HepG2 (cell line): ENCODE data around the gene ATP5F1A. TPM values are rescaled to one million over a fixed set of nuclear protein-coding genes. Genes with fewer than 3 reads are reported as not detected.

Experiments
- ATAC-seq: fragments of 200-7000 bp; cut with Tn5 transposase; 3 replicates; pipeline ENCODE4 v1.9.1; 2020; ENCODE audit warnings: mild to moderate bottlenecking, moderate library complexity
- BruUV-seq: library from RNA; stranded (reverse); fragments of 400-500 nt; replicated peaks from 2 replicates; lab custom pipeline; 2021; lab: Mats Ljungman, UMichigan
- CTCF ChIA-PET: fragments of 300-600 bp; formaldehyde crosslinking; extraction: SDS; loops from one replicate; lab custom pipeline; 2021; ENCODE audit warnings: low total read pairs, inconsistent platforms, low intra/inter-chr PET ratio; lab: Yijun Ruan, JAX
- POLR2A ChIA-PET: fragments of 350-600 bp; sonication (Branson Sonifier 250); formaldehyde crosslinking; loops from one replicate; lab custom pipeline; 2020; ENCODE audit warnings: antibody characterized with exemption, inconsistent platforms; lab: Yijun Ruan, JAX
- DNase-seq: peaks from one replicate; pipeline ENCODE4 v3.0.0-alpha.2; 2015; ENCODE audit warnings: low spot score
- FAIRE-seq: peaks from 3 replicates; lab custom pipeline; 2011; peaks lifted over from hg19 to GRCh38; lab: Jason Lieb, UNC
- H2AFZ ChIP-seq: one replicate; pipeline ENCODE4 v1.6.1; 2011; ENCODE audit warnings: low read length, inconsistent platforms
- H3K27ac ChIP-seq: fragments of 300-600 bp; 3 replicates; pipeline ENCODE4 v1.8.0; 2011; ENCODE audit warnings: mixed run types, mild to moderate bottlenecking, mixed read lengths, low read length, inconsistent platforms; ENCODE audit not compliant: insufficient read depth; ENCODE audit errors: extremely low read length
- H3K27me3 ChIP-seq, 2 experiments: fragments of 200-600 bp in 1 of 2; 2 replicates in 1 of 2; 3 replicates in 1 of 2; pipeline versions ENCODE4 v1.6.0 to v1.8.0; 2011; ENCODE audit warnings: low read length in 2 of 2, mild to moderate bottlenecking in 2 of 2, moderate library complexity in 2 of 2, inconsistent platforms in 1 of 2; ENCODE audit not compliant: insufficient read depth in 2 of 2, control insufficient read depth in 1 of 2
- H3K36me3 ChIP-seq, 2 experiments: fragments of 200-600 bp in 1 of 2; replicated peaks in 1 of 2; 2 replicates in 1 of 2; 3 replicates in 1 of 2; pipeline versions ENCODE4 v1.5.1 to v1.8.0; 2011; ENCODE audit warnings: low read length in 2 of 2, inconsistent platforms in 1 of 2; ENCODE audit not compliant: insufficient read depth in 2 of 2, control insufficient read depth in 1 of 2
- H3K4me1 ChIP-seq: 2 replicates; pipeline ENCODE4 v1.5.1; 2012; ENCODE audit warnings: low read length, inconsistent platforms; ENCODE audit not compliant: insufficient read depth
- H3K4me2 ChIP-seq: 2 replicates; pipeline ENCODE4 v1.6.0; 2011; ENCODE audit warnings: low read depth, low read length, inconsistent platforms
- H3K4me3 ChIP-seq, 3 experiments: fragments of 200-600 bp in 1 of 3; sonication (generic), shearing (Covaris generic) in 1 of 3; replicated peaks in 1 of 3; 2 replicates each; pipeline ENCODE4 v1.5.1; 2011 to 2016; ENCODE audit warnings: low read length in 3 of 3, inconsistent platforms in 2 of 3, low read depth in 2 of 3, mild to moderate bottlenecking in 2 of 3, control low read depth in 1 of 3, mixed read lengths in 1 of 3; ENCODE audit not compliant: insufficient read depth in 1 of 3
- H3K79me2 ChIP-seq: one replicate; pipeline ENCODE4 v1.6.1; 2011; ENCODE audit warnings: low read length, inconsistent platforms; ENCODE audit not compliant: insufficient read depth
- H3K9ac ChIP-seq: 2 replicates; pipeline ENCODE4 v1.6.0; 2011; ENCODE audit warnings: mild to moderate bottlenecking, low read depth, low read length, inconsistent platforms; ENCODE audit not compliant: insufficient read depth
- H3K9me3 ChIP-seq: 2 replicates; pipeline ENCODE4 v1.5.1; 2012; ENCODE audit warnings: mild to moderate bottlenecking, low read length
- H4K20me1 ChIP-seq: 2 replicates; pipeline ENCODE4 v1.6.0; 2011; ENCODE audit warnings: inconsistent platforms, mild to moderate bottlenecking, low read length, moderate library complexity; ENCODE audit not compliant: insufficient read depth
- HOXD1 ChIP-seq: sonication (generic); formaldehyde crosslinking; IDR thresholded peaks from 2 replicates; pipeline ENCODE4 v1.5.0; 2020; ENCODE audit warnings: missing genetic modification reagents
- MTA1 ChIP-seq: sonication (generic); formaldehyde crosslinking; IDR thresholded peaks from 2 replicates; pipeline ENCODE4 v1.4.0; 2020; ENCODE audit warnings: missing genetic modification reagents, mild to moderate bottlenecking, borderline replicate concordance
- MTF1 ChIP-seq: sonication (generic); formaldehyde crosslinking; IDR thresholded peaks from 2 replicates; pipeline ENCODE4 v1.5.0; 2020; ENCODE audit warnings: missing genetic modification reagents
- NAIF1 ChIP-seq: sonication (generic); formaldehyde crosslinking; IDR thresholded peaks from 2 replicates; pipeline ENCODE4 v1.5.0; 2020; ENCODE audit warnings: mild to moderate bottlenecking, missing genetic modification reagents, borderline replicate concordance
- NCOA5 ChIP-seq: sonication (generic); formaldehyde crosslinking; IDR thresholded peaks from 2 replicates; pipeline ENCODE4 v1.4.0; 2020; ENCODE audit warnings: missing genetic modification reagents
- NR2F6 ChIP-seq, 2 experiments: IDR thresholded peaks; 2 replicates each; pipeline ENCODE4 v1.6.1; 2016; ENCODE audit warnings: antibody characterized with exemption in 1 of 2, mild to moderate bottlenecking in 1 of 2
- POLR2AphosphoS2 ChIP-seq: IDR thresholded peaks from 2 replicates; pipeline ENCODE4 v1.6.1; 2011; ENCODE audit warnings: low read depth, low read length, improper control_type of control experiment
- POLR2AphosphoS5 ChIP-seq: IDR thresholded peaks from 2 replicates; pipeline ENCODE4 v1.6.1; 2012; ENCODE audit warnings: low read depth, low read length
- RBFOX2 ChIP-seq: fragments of 200-400 bp; formaldehyde crosslinking; IDR thresholded peaks from 2 replicates; pipeline ENCODE4 v1.6.1; 2017; ENCODE audit warnings: low read depth, mild to moderate bottlenecking, low read length
- SP4 ChIP-seq: sonication (generic); formaldehyde crosslinking; IDR thresholded peaks from 2 replicates; pipeline ENCODE4 v1.8.1; 2023; ENCODE audit warnings: mild to moderate bottlenecking, missing genetic modification reagents
- ZBTB8A ChIP-seq: sonication (generic); formaldehyde crosslinking; IDR thresholded peaks from 2 replicates; pipeline ENCODE4 v1.4.0; 2020; ENCODE audit warnings: mild to moderate bottlenecking, low read depth, missing genetic modification reagents, borderline replicate concordance
- WGBS: methylation state at CpG from one replicate; pipeline ENCODE4 v1.1.6; 2017; ENCODE audit warnings: low lambda C conversion rate; 5-methylcytosine and 5-hydroxymethylcytosine counted together
- in situ Hi-C: cut with HindIII; loops from 2 replicates; pipeline ENCODE4 v1.10.0; 2017; ENCODE audit warnings: low pct_unique_long_range_greater_than_20kb; ENCODE audit not compliant: extremely low pct_ligation_motif_present
- intact Hi-C: fragments of 100-400 bp; cut with micrococcal nuclease; formaldehyde crosslinking; loops from one replicate; pipeline ENCODE4 v1.10.0; 2022; ENCODE audit not compliant: unreplicated experiment
- polyA plus RNA-seq, 8 experiments: library from polyadenylated mRNA; depleted of rRNA in 3 of 8; stranded (reverse) in 7 of 8; unstranded in 1 of 8; fragments of >200 nt; fragmentation: Illumina TruSeq in 4 of 8; extraction: Trizol in 4 of 8; gene quantifications; 2 replicates each; pipeline versions ENCODE4 v1.2.1 to v1.2.3, GENCODE V29; 2011 to 2016; ENCODE audit warnings: low read depth in 4 of 8, missing spikeins in 1 of 8, mixed read lengths in 1 of 8; ENCODE audit not compliant: insufficient read depth in 1 of 8
- total RNA-seq, 5 experiments: library from RNA; depleted of rRNA; stranded (reverse); fragments of >200 nt; fragmentation: Illumina TruSeq; extraction: Trizol; gene quantifications; 2 replicates each; pipeline ENCODE4 v1.2.3, GENCODE V29; 2016; ENCODE audit warnings: low read depth in 1 of 5
- TF ChIP-seq, protein P1 (sequence below): sonication (generic); formaldehyde crosslinking; IDR thresholded peaks from 2 replicates; pipeline ENCODE4 v1.4.0; 2020; ENCODE audit warnings: missing genetic modification reagents, borderline replicate concordance
- TF ChIP-seq, protein P2 (sequence below): sonication (generic); formaldehyde crosslinking; IDR thresholded peaks from 2 replicates; pipeline ENCODE4 v1.9.0; 2021; ENCODE audit warnings: missing genetic modification reagents, mild to moderate bottlenecking, borderline replicate concordance
- TF ChIP-seq, protein P3 (sequence below): sonication (generic); formaldehyde crosslinking; IDR thresholded peaks from 2 replicates; pipeline ENCODE4 v1.5.0; 2020; ENCODE audit warnings: missing genetic modification reagents

Gene ATP5F1A
- total and polyA plus RNA-seq, 2 of the 13 experiments (the other 11 are each of a cell fraction or from before 2014, with no cell fraction given): 459 to 922 TPM

DNA sequence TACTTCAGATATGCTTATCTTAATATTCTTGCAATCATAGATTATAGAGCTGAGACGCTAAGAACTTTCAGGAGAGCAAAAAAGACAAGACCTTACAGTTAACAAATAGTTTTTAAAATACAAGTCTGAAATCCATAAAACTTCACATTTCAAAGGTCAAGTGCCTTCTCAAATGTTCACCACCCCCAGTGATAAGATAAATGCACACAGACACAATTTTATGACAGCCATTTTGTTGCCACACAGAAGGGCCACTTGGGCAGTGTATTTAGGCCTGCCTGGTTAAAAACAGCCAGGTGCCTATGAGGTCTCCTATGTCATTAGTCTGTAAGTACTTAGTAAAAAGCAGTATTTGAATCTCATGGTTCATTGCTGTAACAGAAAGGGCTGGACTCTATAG is 17.9 kb downstream of the ATP5F1A start:
- H3K79me2 ChIP-seq: no peaks in the 10 kb centered on the region
- no peak overlapping the region for H3K27ac ChIP-seq
- FAIRE-seq: no peak
- ATAC-seq: no peak
- no TSS peak for BruUV-seq
- peaks cover 6 to 41% of the 10 kb centered on the region in 2 experiments for H3K36me3 ChIP-seq
- ChIA-PET POLR2A (no interaction called here), CTCF (no interaction called here)
- H4K20me1 ChIP-seq: no peaks in the 10 kb centered on the region
- no peaks in the 10 kb centered on the region for H3K4me1 ChIP-seq
- TF ChIP-seq RBFOX2: 0 out of 2 replicates have a peak, but pooled peaks have one; percentile 37
- TF ChIP-seq NAIF1: no peak
- 0 out of 2 replicates have a peak, but pooled peaks have one; percentile 18 for TF ChIP-seq POLR2AphosphoS5
- no peak for TF ChIP-seq SP4 (CRISPR knock-in tag)
- no peak for TF ChIP-seq HOXD1 (CRISPR knock-in tag)
- TF ChIP-seq MTA1 (CRISPR knock-in tag): no peak
- no peak overlapping the region for H3K9ac ChIP-seq
- H3K27me3 ChIP-seq: no peaks in the 10 kb centered on the region
- WGBS: 92% methylated on average over 1 of the region's 1 CpG
- no peak overlapping the region for H3K4me3 ChIP-seq
- in situ Hi-C loops: no loop called here
- H3K4me2 ChIP-seq: no peak overlapping the region
- H2AFZ ChIP-seq: no peak overlapping the region
- no peaks in the 10 kb centered on the region for H3K9me3 ChIP-seq
- intact Hi-C loops: no loop called here
- DNase-seq: no peak

DNA sequence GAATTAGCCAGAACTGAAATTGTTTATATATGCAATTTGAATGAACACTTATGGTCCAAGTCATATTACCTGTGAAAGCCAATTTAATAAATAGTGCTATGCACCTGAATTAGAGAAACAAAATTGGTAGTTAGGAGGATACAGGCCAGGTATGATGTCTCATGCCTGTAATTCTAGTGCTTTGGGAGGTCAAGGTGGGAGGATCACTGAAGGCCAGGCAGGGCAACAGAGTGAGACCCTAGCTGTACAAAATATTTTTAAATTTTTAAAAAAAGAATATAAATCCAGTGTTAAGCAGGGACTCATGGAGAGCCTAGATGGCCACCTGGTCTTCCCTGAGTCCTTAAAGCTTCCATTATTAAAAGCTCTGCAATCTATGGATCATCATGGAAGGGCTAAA is 18.8 kb downstream of the ATP5F1A start:
- no peaks in the 10 kb centered on the region for H3K9me3 ChIP-seq
- no peaks in the 10 kb centered on the region for H4K20me1 ChIP-seq
- FAIRE-seq (no peak), DNase-seq (no peak), ATAC-seq (no peak)
- TSS peak; percentile 21 for BruUV-seq
- H3K79me2 ChIP-seq: no peaks in the 10 kb centered on the region
- peaks cover 6 to 33% of the 10 kb centered on the region in 2 experiments for H3K36me3 ChIP-seq
- H2AFZ ChIP-seq: no peak overlapping the region
- H3K4me2 ChIP-seq: no peak overlapping the region
- H3K4me3 ChIP-seq: no peak overlapping the region
- no peaks in the 10 kb centered on the region for H3K4me1 ChIP-seq
- ChIA-PET CTCF (no interaction called here), POLR2A (no interaction called here)
- H3K27ac ChIP-seq: no peak overlapping the region
- H3K9ac ChIP-seq: no peak overlapping the region
- intact Hi-C loops (loop anchor here (10.0 kb wide), 1 partner anchor 145 kb away; no protein-coding TSS in a partner anchor), in situ Hi-C loops (loop anchor here (10.0 kb wide), 1 partner anchor 385 kb away; no protein-coding TSS in a partner anchor)
- H3K27me3 ChIP-seq: no peaks in the 10 kb centered on the region
- TF ChIP-seq, protein P1, sequence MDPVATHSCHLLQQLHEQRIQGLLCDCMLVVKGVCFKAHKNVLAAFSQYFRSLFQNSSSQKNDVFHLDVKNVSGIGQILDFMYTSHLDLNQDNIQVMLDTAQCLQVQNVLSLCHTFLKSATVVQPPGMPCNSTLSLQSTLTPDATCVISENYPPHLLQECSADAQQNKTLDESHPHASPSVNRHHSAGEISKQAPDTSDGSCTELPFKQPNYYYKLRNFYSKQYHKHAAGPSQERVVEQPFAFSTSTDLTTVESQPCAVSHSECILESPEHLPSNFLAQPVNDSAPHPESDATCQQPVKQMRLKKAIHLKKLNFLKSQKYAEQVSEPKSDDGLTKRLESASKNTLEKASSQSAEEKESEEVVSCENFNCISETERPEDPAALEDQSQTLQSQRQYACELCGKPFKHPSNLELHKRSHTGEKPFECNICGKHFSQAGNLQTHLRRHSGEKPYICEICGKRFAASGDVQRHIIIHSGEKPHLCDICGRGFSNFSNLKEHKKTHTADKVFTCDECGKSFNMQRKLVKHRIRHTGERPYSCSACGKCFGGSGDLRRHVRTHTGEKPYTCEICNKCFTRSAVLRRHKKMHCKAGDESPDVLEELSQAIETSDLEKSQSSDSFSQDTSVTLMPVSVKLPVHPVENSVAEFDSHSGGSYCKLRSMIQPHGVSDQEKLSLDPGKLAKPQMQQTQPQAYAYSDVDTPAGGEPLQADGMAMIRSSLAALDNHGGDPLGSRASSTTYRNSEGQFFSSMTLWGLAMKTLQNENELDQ: no peak
- TF ChIP-seq, protein P2, sequence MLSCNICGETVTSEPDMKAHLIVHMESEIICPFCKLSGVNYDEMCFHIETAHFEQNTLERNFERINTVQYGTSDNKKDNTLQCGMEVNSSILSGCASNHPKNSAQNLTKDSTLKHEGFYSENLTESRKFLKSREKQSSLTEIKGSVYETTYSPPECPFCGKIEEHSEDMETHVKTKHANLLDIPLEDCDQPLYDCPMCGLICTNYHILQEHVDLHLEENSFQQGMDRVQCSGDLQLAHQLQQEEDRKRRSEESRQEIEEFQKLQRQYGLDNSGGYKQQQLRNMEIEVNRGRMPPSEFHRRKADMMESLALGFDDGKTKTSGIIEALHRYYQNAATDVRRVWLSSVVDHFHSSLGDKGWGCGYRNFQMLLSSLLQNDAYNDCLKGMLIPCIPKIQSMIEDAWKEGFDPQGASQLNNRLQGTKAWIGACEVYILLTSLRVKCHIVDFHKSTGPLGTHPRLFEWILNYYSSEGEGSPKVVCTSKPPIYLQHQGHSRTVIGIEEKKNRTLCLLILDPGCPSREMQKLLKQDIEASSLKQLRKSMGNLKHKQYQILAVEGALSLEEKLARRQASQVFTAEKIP: no peak
- TF ChIP-seq POLR2AphosphoS2: no peak
- no peak for TF ChIP-seq MTF1
- TF ChIP-seq NR2F6 (IDR thresholded peaks at IDR 0.05): no peak
- TF ChIP-seq NR2F6 (CRISPR knock-in tag; IDR thresholded peaks at IDR 0.05): no peak
- TF ChIP-seq, protein P3, sequence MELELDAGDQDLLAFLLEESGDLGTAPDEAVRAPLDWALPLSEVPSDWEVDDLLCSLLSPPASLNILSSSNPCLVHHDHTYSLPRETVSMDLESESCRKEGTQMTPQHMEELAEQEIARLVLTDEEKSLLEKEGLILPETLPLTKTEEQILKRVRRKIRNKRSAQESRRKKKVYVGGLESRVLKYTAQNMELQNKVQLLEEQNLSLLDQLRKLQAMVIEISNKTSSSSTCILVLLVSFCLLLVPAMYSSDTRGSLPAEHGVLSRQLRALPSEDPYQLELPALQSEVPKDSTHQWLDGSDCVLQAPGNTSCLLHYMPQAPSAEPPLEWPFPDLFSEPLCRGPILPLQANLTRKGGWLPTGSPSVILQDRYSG: no peak
- no peak for TF ChIP-seq NCOA5 (CRISPR knock-in tag)
- no peak for TF ChIP-seq ZBTB8A (CRISPR knock-in tag)
